ENCODE measurements around the gene COX18. TPM values are rescaled to one million over a fixed set of nuclear protein-coding genes. Genes with fewer than 3 reads are reported as not detected.

COX18 gene
- total RNA-seq, 1 donor from 2014 or later = 16.8 TPM

- no peak for TF ChIP-seq CTCF (conservative IDR thresholded peaks at IDR 0.05)
- Mint-ChIP-seq H3K27me3 (no peaks in the 10 kb centered on the region), H3K4me1 (ENCODE audit: unreplicated experiment) (peaks cover 9% of the 10 kb centered on the region), H3K36me3 (peaks cover 13% of the 10 kb centered on the region), H3K9me3 (no peaks in the 10 kb centered on the region), H3K4me3 (peak overlapping the region; percentile 96), H3K27ac (peak overlapping the region; percentile 99)
- DNase-seq (ENCODE audit: extremely low spot score, unreplicated experiment) = no peak
Measured at GRCh38 chr4:73067971-73068394, 1.5 kb downstream of the COX18 start.

- H3K4me1 Mint-ChIP-seq (ENCODE audit: unreplicated experiment) = peaks cover 9% of the 10 kb centered on the region
- peaks cover 16% of the 10 kb centered on the region for H3K36me3 Mint-ChIP-seq
- peak overlapping the region; percentile 3 for H3K27ac Mint-ChIP-seq
- TF ChIP-seq CTCF (conservative IDR thresholded peaks at IDR 0.05) = no peak
- H3K27me3 Mint-ChIP-seq = no peaks in the 10 kb centered on the region
- no peaks in the 10 kb centered on the region for H3K9me3 Mint-ChIP-seq
- no peak for DNase-seq (ENCODE audit: extremely low spot score, unreplicated experiment)
- no peak overlapping the region for H3K4me3 Mint-ChIP-seq
Measured at GRCh38 chr4:73066928-73067327, 2.6 kb downstream of the COX18 start.

GRCh38 chr4:73066445-73066844, 3.1 kb downstream of the COX18 start:
- H3K4me1 Mint-ChIP-seq (ENCODE audit: unreplicated experiment) = peaks cover 9% of the 10 kb centered on the region
- no peak overlapping the region for H3K27ac Mint-ChIP-seq
- H3K27me3 Mint-ChIP-seq = no peaks in the 10 kb centered on the region
- no peak overlapping the region for H3K4me3 Mint-ChIP-seq
- H3K36me3 Mint-ChIP-seq = peaks cover 20% of the 10 kb centered on the region
- DNase-seq (ENCODE audit: extremely low spot score, unreplicated experiment) = no peak
- no peak for TF ChIP-seq CTCF (conservative IDR thresholded peaks at IDR 0.05)
- H3K9me3 Mint-ChIP-seq = no peaks in the 10 kb centered on the region

- peaks cover 29% of the 10 kb centered on the region for H3K36me3 Mint-ChIP-seq
- no peak for DNase-seq (ENCODE audit: extremely low spot score, unreplicated experiment)
- no peak for TF ChIP-seq CTCF (conservative IDR thresholded peaks at IDR 0.05)
- no peaks in the 10 kb centered on the region for H3K27me3 Mint-ChIP-seq
- H3K9me3 Mint-ChIP-seq = no peaks in the 10 kb centered on the region
- no peak overlapping the region for H3K27ac Mint-ChIP-seq
- peaks cover 9% of the 10 kb centered on the region for H3K4me1 Mint-ChIP-seq (ENCODE audit: unreplicated experiment)
- H3K4me3 Mint-ChIP-seq = no peak overlapping the region
Measured at GRCh38 chr4:73064536-73064935, 5.0 kb downstream of the COX18 start.

GRCh38 chr4:73055241-73055897, 14.1 kb downstream of the COX18 start:
- Mint-ChIP-seq H3K27ac (no peak overlapping the region), H3K27me3 (no peaks in the 10 kb centered on the region), H3K9me3 (no peaks in the 10 kb centered on the region), H3K4me3 (no peak overlapping the region), H3K36me3 (peaks cover 35% of the 10 kb centered on the region), H3K4me1 (ENCODE audit: unreplicated experiment) (no peaks in the 10 kb centered on the region)
- DNase-seq (ENCODE audit: extremely low spot score, unreplicated experiment) = no peak
- no peak for TF ChIP-seq CTCF (conservative IDR thresholded peaks at IDR 0.05)
